OCI-LY1 (cell line): Measurements from ENCODE around the gene GUCY1A2.

Experiments
- CTCF ChIP-seq: fragments of 200-600 bp; sonication (generic), shearing (Covaris generic); IDR thresholded peaks from 2 replicates; pipeline ENCODE4 v1.5.1; 2017; ENCODE audit warnings: mild to moderate bottlenecking, antibody characterized with exemption, low read length, moderate library complexity, mixed read lengths
- EZH2 ChIP-seq: fragments of 200-600 bp; sonication (generic), shearing (Covaris generic); IDR thresholded peaks from 2 replicates; pipeline ENCODE4 v1.8.0; 2017; ENCODE audit warnings: borderline replicate concordance, mixed run types, mild to moderate bottlenecking, antibody characterized with exemption, low read length, moderate library complexity, mixed read lengths

- TF ChIP-seq CTCF (no peak), EZH2 (no peak)
Observed at GRCh38 chr11:106745941-106746340, 272.3 kb downstream of the GUCY1A2 start.
